Activated CD4-positive, alpha-beta memory T cell treated with anti-CD3 and anti-CD28 coated beads for 36 hours (primary cell): ENCODE results near the gene KBTBD13. TPM values are rescaled to one million over a fixed set of nuclear protein-coding genes. Genes with fewer than 3 reads are reported as not detected.
"Not testable (repeated sequence)": the region's sequence is repeated elsewhere in the genome, so short reads cannot be mapped to it uniquely, and the experiment has no call there.

Experiments used
- CTCF ChIA-PET: fragments of 350-600 bp; sonication (Branson Sonifier 250); formaldehyde crosslinking; loops from one replicate; lab custom pipeline; 2021; ENCODE audit warnings: antibody characterized with exemption, inconsistent platforms; lab: Charles Lee
- POLR2A ChIA-PET: fragments of 350-600 bp; sonication (Branson Sonifier 250); formaldehyde crosslinking; loops from one replicate; lab custom pipeline; 2021; ENCODE audit warnings: antibody characterized with exemption; lab: Charles Lee
- DNase-seq: peaks from one replicate; pipeline ENCODE4 v3.0.0-alpha.2; 2020
- H3K27ac Mint-ChIP-seq: one replicate; pipeline ENCODE4 v1.8.0; 2021; ENCODE audit warnings: mixed read lengths
- H3K27me3 Mint-ChIP-seq: one replicate; pipeline ENCODE4 v1.8.0; 2021; ENCODE audit warnings: mixed read lengths
- H3K36me3 Mint-ChIP-seq: one replicate; pipeline ENCODE4 v1.8.0; 2021; ENCODE audit warnings: mixed read lengths
- H3K4me1 Mint-ChIP-seq: one replicate; pipeline ENCODE4 v1.8.0; 2021; ENCODE audit warnings: low read depth, mixed read lengths
- H3K4me3 Mint-ChIP-seq: one replicate; pipeline ENCODE4 v1.8.0; 2021; ENCODE audit warnings: mild to moderate bottlenecking, mixed read lengths
- H3K9me3 Mint-ChIP-seq: one replicate; pipeline ENCODE4 v1.8.0; 2021; ENCODE audit warnings: mixed read lengths
- intact Hi-C: fragments of 100-400 bp; cut with micrococcal nuclease; formaldehyde crosslinking; loops from one replicate; pipeline ENCODE4 v1.15.1; 2023
- total RNA-seq, 2 experiments: library from RNA; stranded (reverse); gene quantifications; one replicate each; pipeline ENCODE4 v1.2.3, GENCODE V29; 2021

Gene KBTBD13
- total RNA-seq, 2 experiments from 2014 or later, result not detected

DNA sequence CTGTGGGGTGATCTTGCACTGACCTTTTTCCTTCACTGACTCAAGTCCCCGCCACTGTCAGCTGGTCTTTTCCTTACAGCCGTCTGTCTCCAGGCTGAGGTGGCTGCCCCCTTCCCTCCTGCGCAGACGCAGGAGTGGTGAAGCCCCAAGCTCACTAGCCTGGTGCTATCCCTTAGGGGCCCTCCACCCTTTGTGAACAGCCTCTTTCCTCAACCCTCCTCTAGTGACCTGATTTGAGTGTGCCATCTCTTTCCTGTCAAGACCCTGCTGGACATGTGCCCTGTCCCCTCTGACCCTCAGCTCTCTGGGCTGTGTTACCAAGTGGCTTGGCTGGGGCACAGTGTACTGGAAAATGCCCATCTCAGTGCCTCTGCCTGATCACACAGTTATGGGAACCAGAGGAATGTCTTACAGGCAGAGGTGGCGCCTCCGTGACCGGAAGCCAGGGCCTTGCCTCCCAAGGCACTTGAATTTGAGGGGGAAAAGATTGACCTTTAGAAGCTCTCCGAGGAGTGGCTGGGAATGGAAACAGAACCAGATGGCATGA, 8.7 kb downstream of the KBTBD13 start:
- H3K36me3 Mint-ChIP-seq, result no peaks in the 10 kb centered on the region
- POLR2A ChIA-PET, result no interaction called here
- intact Hi-C loops, result loop anchor here (10.0 kb wide), 1 partner anchor 350 kb away; no protein-coding TSS in a partner anchor

DNA sequence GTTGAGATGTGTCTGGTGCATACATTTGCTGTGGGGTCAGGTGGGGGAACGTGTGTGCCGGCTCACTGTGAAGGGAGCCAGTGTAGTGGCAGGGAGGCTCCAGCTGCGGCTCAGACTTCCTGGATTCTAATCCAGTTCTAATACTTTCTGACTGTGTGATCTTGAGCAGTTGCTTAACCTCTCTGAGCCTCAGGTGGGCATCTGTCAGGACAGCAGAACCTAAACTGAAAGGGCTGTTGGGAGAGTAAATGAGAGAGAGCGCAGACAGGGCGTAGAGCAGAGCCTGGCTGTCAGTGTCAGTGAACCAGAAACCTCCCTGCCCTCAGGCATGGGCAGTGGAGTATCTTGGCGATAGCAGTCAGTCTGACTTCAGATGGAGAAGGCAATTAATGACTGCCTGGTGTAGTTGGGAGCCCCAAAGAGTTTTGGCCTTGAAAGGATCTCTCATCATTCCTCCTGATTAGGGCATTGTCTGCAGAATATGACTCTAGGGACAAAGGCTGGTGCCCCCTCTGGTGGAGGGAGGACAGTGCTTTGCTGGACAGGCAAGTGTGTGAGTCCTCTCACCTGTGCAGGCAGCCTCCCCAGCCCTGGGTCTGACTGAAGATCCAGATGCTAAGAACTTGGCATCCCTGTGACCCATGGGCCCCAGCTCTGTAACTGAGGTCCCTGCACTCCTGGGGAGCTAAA, 9.6 kb downstream of the KBTBD13 start:
- no peaks in the 10 kb centered on the region for H3K36me3 Mint-ChIP-seq
- H3K27me3 Mint-ChIP-seq, result peaks cover 16% of the 10 kb centered on the region
- H3K9me3 Mint-ChIP-seq, result no peaks in the 10 kb centered on the region
- CTCF ChIA-PET, result interaction anchor here (1.1 to 2.5 kb wide), 4 partner anchors 8 to 200 kb away, joined by 3 to 15 read pairs (median 4); partner anchors contain the start of gene PARP16
- intact Hi-C loops, result loop anchor here (10.0 kb wide), 1 partner anchor 351 kb away; no protein-coding TSS in a partner anchor
- H3K4me1 Mint-ChIP-seq, result peaks cover 9% of the 10 kb centered on the region
- H3K27ac Mint-ChIP-seq, result no peak overlapping the region
- H3K4me3 Mint-ChIP-seq, result no peak overlapping the region
- DNase-seq, result peak; percentile 44
- POLR2A ChIA-PET, result no interaction called here

More for the DNA sequence above, 8.7 kb downstream of the KBTBD13 start:
- Mint-ChIP-seq H3K4me1 (peaks cover 9% of the 10 kb centered on the region), H3K27ac (no peak overlapping the region), H3K27me3 (peaks cover 18% of the 10 kb centered on the region), H3K9me3 (no peaks in the 10 kb centered on the region), H3K4me3 (no peak overlapping the region)
- CTCF ChIA-PET, result interaction anchor here (0.6 to 2.5 kb wide), 4 partner anchors 16 to 214 kb away, joined by 3 to 8 read pairs (median 5); no protein-coding TSS in a partner anchor
- DNase-seq, result no peak

DNA sequence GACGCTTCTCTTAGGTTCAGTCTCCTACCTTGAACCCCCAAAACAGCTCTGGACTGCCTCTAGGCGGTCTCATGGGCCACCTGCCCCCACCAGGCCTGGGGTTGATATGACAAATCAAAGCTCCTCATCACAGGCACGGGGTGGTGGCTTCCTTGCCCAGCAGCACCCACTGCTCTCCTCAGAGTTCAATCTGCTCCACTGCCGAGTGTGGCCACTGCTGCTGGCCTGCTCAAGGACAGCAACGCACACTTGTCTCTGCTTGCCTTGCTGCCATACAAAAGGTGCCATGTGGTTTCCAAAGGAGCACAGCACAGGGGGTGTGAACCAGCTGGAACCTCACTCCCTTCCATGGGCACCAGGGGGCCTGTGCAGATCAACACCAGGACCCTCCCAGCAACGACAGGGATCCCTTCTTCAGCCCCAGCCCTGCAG, 10.2 kb downstream of the KBTBD13 start:
- no peak for DNase-seq

GRCh38 chr15:65087411-65087810, 10.9 kb downstream of the KBTBD13 start:
- Mint-ChIP-seq H3K4me1 (peaks cover 6% of the 10 kb centered on the region), H3K36me3 (no peaks in the 10 kb centered on the region), H3K27me3 (peaks cover 12% of the 10 kb centered on the region), H3K9me3 (no peaks in the 10 kb centered on the region), H3K27ac (no peak overlapping the region), H3K4me3 (no peak overlapping the region)
- DNase-seq, result no peak
- ChIA-PET POLR2A (no interaction called here), CTCF (interaction anchor here (0.6 to 2.5 kb wide), 5 partner anchors 9 to 199 kb away, joined by 3 to 15 read pairs (median 4); partner anchors contain the start of gene PARP16)
- intact Hi-C loops, result loop anchor here (10.0 kb wide), 1 partner anchor 353 kb away; no protein-coding TSS in a partner anchor

More for the DNA sequence above, 10.2 kb downstream of the KBTBD13 start:
- Mint-ChIP-seq H3K27ac (no peak overlapping the region), H3K9me3 (no peaks in the 10 kb centered on the region), H3K4me1 (peaks cover 9% of the 10 kb centered on the region), H3K27me3 (peaks cover 14% of the 10 kb centered on the region), H3K4me3 (no peak overlapping the region), H3K36me3 (no peaks in the 10 kb centered on the region)
- intact Hi-C loops, result loop anchor here (10.0 kb wide), 1 partner anchor 352 kb away; no protein-coding TSS in a partner anchor
- ChIA-PET CTCF (interaction anchor here (1.1 to 2.5 kb wide), 5 partner anchors 9 to 200 kb away, joined by 3 to 15 read pairs (median 4); partner anchors contain the start of gene PARP16), POLR2A (no interaction called here)

DNA sequence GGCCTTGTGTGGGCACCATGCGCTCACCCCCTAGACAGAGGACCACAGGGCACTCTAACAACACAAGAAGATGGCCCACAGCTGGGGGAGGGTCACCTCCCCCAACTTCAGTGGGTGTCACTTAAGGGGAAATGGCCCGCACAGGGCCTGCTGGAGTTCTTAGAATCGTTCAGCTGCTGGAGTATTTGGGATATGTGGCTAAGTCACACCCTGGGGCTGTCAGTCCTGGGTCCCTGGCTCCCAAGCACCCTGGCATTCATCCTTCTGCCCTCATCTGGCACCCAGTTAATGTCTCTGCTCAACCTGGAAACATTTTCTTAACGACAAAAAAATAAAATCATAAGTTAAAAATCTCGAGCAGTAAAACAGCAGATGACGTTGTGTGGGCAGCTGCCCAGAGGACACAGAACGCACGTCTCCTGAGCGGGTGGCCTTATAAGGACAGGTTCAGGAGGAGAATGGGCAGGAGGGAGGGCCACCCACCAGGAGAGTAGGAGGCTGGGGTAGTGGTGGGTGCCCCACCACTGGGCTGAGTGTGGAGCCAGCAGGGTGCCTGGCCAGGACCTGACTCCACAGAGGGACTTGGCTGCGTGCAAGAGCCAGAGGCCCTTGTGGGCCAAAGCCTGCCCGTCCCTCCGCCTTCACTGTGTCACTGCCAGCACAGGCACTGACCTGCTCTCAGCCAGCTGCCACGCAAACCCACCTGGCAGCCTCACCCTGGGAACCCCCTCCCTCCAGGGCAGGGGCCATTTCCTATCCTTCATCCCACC, 11.5 kb downstream of the KBTBD13 start:
- CTCF ChIA-PET, result interaction anchor here (0.6 to 2.5 kb wide), 3 partner anchors 10 to 23 kb away, joined by 4 to 15 read pairs (median 4); no protein-coding TSS in a partner anchor

GRCh38 chr15:65088643-65089021, 12.1 kb downstream of the KBTBD13 start:
- Mint-ChIP-seq H3K27me3 (peaks cover 6% of the 10 kb centered on the region), H3K27ac (no peak overlapping the region), H3K36me3 (no peaks in the 10 kb centered on the region), H3K9me3 (no peaks in the 10 kb centered on the region), H3K4me1 (no peaks in the 10 kb centered on the region), H3K4me3 (no peak overlapping the region)
- intact Hi-C loops, result loop anchor here (10.0 kb wide), 1 partner anchor 354 kb away; no protein-coding TSS in a partner anchor
- ChIA-PET POLR2A (no interaction called here), CTCF (interaction anchor here (2.5 kb wide), 1 partner anchor 11 kb away, joined by 15 read pairs; no protein-coding TSS in a partner anchor)
- DNase-seq, result no peak

More for the DNA sequence above, 11.5 kb downstream of the KBTBD13 start:
- no peaks in the 10 kb centered on the region for H3K4me1 Mint-ChIP-seq
- DNase-seq, result no peak
- no peaks in the 10 kb centered on the region for H3K36me3 Mint-ChIP-seq
- no peaks in the 10 kb centered on the region for H3K9me3 Mint-ChIP-seq
- no peak overlapping the region for H3K4me3 Mint-ChIP-seq
- POLR2A ChIA-PET, result no interaction called here
- no peak overlapping the region for H3K27ac Mint-ChIP-seq
- H3K27me3 Mint-ChIP-seq, result peaks cover 7% of the 10 kb centered on the region
- intact Hi-C loops, result loop anchor here (10.0 kb wide), 1 partner anchor 353 kb away; no protein-coding TSS in a partner anchor

- H3K4me3 Mint-ChIP-seq, result no peak overlapping the region
- H3K4me1 Mint-ChIP-seq, result no peaks in the 10 kb centered on the region
- H3K36me3 Mint-ChIP-seq, result no peaks in the 10 kb centered on the region
- ChIA-PET POLR2A (no interaction called here), CTCF (no interaction called here)
- H3K9me3 Mint-ChIP-seq, result no peaks in the 10 kb centered on the region
- H3K27ac Mint-ChIP-seq, result no peak overlapping the region
- peaks cover 3% of the 10 kb centered on the region for H3K27me3 Mint-ChIP-seq
- no peak for DNase-seq
- intact Hi-C loops, result loop anchor here (10.0 kb wide), 1 partner anchor 355 kb away; no protein-coding TSS in a partner anchor
Observed at GRCh38 chr15:65089206-65089824, 12.8 kb downstream of the KBTBD13 start.

GRCh38 chr15:65091946-65092770, 15.6 kb downstream of the KBTBD13 start:
- no peaks in the 10 kb centered on the region for H3K9me3 Mint-ChIP-seq
- no peak overlapping the region for H3K27ac Mint-ChIP-seq
- no peak overlapping the region for H3K4me3 Mint-ChIP-seq
- ChIA-PET POLR2A (no interaction called here), CTCF (no interaction called here)
- H3K27me3 Mint-ChIP-seq, result no peaks in the 10 kb centered on the region
- intact Hi-C loops, result no loop called here
- no peaks in the 10 kb centered on the region for H3K4me1 Mint-ChIP-seq
- no peaks in the 10 kb centered on the region for H3K36me3 Mint-ChIP-seq
- DNase-seq, result no peak

DNA sequence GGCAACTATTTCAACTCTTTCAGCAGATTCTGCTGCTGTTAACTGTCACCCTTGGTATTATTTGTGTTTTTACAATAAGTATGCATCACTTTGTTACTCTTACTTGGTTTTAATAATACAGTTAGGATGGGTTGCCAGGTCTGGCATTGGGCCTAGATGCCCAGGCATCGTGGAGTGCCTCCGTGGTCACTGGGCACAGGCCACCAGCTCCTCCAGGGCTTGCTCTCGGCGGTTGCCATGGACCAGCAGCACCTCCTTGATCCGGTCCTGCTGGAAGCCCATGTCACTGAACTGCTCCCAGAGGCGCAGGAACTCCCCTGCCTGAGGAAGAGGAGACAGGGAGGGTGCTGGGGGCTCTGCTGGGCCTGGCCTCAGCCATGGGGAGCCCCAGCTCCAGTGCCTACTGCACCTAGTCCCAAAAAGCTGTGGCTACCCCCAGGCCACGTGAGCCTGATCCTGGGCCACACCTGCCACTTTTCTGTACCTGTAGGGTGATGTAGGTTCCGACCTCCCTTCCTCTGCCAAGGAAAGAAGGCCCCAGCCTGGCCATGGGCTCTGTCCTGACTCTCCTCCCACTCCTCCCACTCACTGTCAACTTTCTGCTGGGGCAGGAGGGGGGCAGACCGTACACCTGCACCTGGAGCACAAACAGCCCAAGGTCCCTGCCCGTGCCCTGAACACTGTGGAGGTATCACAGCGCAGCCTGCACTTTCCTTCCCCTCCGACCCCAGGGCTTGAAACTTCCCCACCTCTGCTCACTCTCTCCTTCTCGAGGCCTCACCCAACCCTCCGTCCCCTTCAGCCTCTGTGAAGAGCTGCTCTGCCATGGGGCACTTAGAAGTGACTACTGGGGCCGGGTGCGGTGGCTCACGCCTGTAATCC, 16.6 kb downstream of the KBTBD13 start:
- POLR2A ChIA-PET, result no interaction called here
- H3K27ac Mint-ChIP-seq, result no peak overlapping the region
- CTCF ChIA-PET, result interaction anchor here (1.2 kb wide), 1 partner anchor 60 kb away, joined by 4 read pairs; no protein-coding TSS in a partner anchor
- no peak for DNase-seq
- no peaks in the 10 kb centered on the region for H3K4me1 Mint-ChIP-seq
- intact Hi-C loops, result no loop called here
- H3K9me3 Mint-ChIP-seq, result no peaks in the 10 kb centered on the region
- no peak overlapping the region for H3K4me3 Mint-ChIP-seq
- no peaks in the 10 kb centered on the region for H3K27me3 Mint-ChIP-seq
- peaks cover 3% of the 10 kb centered on the region for H3K36me3 Mint-ChIP-seq

DNA sequence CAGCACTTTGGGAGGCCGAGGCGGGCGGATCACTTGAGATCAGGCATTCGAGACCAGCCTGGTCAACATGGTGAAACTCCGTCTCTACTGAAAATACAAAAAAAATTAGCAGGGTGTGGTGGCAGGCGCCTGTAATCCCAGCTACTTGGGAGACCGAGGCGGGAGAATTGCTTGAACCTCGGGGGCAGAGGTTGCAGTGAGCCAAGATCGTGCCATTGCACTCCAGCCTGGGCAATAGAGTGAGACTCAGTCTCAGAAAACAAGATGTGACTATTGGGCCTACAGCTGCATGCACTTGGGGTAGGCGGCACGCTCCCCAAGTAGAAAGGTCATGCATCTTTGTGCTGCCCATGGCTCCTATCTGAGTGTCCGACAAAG, 17.2 kb downstream of the KBTBD13 start:
- CTCF ChIA-PET, result interaction anchor here (0.7 to 1.2 kb wide), 2 partner anchors 60 kb away, joined by 3 to 4 read pairs; no protein-coding TSS in a partner anchor
- H3K9me3 Mint-ChIP-seq, POLR2A ChIA-PET, H3K27me3 Mint-ChIP-seq, intact Hi-C loops, H3K4me3 Mint-ChIP-seq, H3K4me1 Mint-ChIP-seq, DNase-seq, H3K36me3 Mint-ChIP-seq, H3K27ac Mint-ChIP-seq: not testable (repeated sequence)
